Left renal cortex interstitium (tissue), 4 donors: ENCODE measurements around the gene SLC39A2. TPM values are rescaled to one million over a fixed set of nuclear protein-coding genes. Genes with fewer than 3 reads are reported as not detected.
"Not testable (repeated sequence)": the region's sequence is repeated elsewhere in the genome, so short reads cannot be mapped to it uniquely, and the experiment has no call there.

Source experiments
- DNase-seq, 4 donors: peaks; one replicate each; pipeline ENCODE4 v3.0.0-alpha.2; 2013; ENCODE audit warnings: low read depth in 4 of 4, low spot score in 2 of 4, missing footprints in 1 of 4
- polyA plus RNA-seq, 4 donors: library from polyadenylated mRNA; unstranded; fragments of 120-200 nt; gene quantifications; one replicate each; pipeline ENCODE4 v1.2.1, GENCODE V29; 2013; ENCODE audit not compliant: insufficient read length in 4 of 4

The SLC39A2 gene
- polyA plus RNA-seq, 4 donors = 1.2 to 2.0 (median 1.8) TPM

DNA sequence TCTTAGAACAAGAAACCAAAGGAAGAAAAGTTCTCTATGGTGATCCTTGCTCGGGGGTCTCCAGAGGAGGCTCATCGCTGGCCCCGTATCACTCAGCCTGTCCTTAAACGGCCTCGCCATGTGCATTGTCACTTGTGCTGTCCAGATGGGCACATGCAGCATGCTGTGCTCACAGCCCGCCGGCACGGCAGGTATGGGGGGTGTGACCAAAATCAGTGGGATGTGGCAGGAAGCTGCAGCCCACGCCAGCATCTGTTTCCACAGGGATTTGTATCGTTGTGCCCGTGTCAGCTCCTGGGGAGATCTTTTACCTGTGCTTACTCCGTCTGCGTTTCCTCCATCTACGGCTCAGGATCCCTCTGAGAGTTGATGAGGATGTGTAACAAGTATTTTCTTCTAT is 2.6 kb upstream of the SLC39A2 start:
- DNase-seq = no peak

DNA sequence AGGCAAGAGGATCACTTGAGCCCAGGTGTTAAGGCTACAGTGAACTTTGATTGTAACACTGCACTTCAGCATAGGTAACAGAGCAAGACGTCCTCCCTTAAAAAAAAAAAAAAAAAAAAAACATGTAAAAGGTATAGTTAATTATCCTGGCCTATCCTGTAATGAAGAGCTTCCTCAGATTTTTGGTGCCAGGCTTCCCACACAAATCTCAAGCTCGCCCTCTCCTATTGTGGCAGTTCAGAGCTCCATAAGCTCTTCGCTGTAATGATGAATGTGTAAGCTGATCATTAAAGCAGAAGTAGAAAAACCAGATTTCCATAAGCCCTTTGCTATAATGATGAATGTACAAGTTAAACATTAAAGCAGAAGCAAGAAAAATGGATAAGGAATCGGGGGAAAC is 2.0 kb upstream of the SLC39A2 start:
- DNase-seq = no peak

DNA sequence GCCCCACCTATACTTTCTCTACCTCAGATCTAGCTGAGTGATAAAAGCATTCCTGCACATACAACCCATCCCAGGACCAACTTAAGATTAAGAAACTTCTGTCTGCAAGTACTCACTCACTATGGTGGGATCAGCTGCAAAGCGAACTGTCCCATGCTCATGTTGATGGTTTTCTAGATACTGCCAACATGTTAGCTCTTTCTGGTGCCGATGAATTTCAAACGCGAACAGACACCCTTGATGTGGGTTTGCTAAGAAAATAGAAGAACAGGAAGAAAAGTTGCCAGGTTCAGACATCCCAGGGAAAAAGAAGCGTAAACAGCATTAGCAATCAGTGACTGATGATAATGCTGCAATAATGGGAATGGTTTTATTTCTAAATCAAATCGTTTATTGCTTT is 1.5 kb upstream of the SLC39A2 start:
- no peak for DNase-seq

DNA sequence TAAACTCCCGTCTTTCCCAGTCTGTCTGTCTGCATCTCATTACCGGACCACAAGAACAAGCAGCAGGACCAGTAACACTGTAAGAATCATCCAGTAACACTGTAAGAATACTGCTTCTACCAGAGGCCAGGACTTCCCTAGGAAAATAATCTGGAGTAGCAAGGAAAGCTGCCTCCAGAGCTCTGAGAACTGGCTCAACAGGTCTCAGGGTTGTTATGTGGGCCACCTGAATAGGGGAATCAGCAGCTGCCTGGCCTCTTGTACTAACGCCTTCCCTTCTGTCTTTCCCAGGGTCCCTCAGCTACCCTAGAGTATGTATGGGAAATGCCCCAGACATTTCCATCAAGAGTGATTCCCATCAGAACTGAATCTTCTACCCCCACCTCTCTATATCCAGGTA is 954 bp upstream of the SLC39A2 start:
- DNase-seq = no peak

DNA sequence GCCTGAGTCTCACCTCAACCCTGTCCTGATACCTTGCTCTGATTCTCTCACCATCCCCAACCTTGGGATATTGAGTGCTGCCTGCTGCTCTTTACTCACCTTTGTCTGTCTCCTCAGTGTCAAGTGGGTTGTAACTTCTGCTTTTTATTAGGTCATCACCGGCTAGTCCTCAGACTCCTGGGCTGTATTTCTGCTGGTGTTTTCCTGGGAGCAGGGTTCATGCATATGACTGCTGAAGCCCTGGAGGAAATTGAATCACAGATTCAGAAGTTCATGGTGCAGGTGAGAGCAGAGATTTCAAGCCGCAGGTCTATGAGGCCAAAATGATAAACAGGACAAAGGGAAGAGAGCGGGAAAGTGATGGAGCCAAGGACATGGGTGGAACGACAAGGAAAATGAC is 498 bp downstream of the SLC39A2 start:
- DNase-seq = no peak

DNA sequence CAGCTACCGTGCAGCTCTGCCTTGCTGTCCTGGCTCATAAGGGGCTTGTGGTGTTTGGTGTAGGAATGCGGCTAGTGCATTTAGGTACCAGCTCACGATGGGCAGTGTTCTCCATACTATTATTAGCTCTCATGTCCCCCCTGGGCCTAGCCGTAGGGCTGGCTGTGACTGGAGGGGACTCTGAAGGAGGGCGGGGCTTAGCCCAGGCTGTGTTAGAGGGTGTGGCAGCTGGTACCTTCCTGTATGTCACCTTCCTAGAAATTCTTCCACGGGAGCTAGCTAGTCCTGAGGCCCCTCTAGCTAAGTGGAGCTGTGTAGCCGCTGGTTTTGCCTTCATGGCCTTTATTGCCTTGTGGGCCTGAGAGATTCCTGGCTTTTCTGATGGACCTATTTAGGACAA is 2.1 kb downstream of the SLC39A2 start:
- no peak for DNase-seq

DNA sequence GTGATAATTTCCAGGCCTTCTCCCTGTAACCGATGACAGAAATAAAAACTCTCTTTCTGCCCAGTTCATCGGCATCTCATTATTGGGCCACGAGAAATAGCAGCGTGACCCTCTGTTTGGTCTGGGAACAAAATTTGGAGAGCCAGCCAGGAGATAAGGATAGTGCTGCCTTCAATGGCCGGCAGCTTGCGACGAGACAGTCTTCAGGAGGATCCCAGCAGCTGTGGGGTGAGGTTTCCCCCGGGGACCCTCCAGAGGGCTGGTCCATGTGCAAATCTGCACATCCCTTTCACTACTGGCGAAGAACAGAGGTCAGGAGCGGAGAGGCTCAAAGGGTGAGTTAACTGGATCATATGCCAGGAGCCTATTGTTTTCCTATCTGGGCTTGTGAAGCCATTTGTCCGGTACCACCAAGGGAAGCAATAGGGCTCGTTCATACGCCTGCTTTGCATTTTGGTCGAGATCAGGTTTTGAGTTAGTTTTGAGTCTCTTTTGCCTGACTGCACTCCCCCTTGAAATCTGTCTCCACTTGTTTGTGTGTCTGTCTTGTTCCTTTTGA is 4.8 kb downstream of the SLC39A2 start:
- no peak for DNase-seq

DNA sequence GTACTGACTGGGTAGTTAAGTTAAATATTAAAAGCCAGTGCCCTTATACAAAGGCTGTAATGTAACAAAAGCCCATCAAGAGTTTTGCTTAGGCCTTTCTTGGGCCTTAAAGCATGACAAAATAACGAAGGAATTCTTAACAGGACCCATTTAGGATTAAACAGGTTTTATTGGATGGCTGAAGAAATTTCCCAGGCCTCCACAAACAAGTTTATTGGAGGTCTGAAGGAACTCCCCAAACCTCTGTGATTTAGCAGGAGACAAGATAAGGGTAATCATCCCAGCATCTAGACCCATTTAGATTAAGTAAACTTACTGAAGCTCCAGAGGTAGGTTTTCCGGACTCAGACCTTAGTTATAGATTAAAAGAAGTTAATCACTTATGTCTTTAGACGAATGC is 10.6 kb downstream of the SLC39A2 start:
- not testable (repeated sequence) for DNase-seq

DNA sequence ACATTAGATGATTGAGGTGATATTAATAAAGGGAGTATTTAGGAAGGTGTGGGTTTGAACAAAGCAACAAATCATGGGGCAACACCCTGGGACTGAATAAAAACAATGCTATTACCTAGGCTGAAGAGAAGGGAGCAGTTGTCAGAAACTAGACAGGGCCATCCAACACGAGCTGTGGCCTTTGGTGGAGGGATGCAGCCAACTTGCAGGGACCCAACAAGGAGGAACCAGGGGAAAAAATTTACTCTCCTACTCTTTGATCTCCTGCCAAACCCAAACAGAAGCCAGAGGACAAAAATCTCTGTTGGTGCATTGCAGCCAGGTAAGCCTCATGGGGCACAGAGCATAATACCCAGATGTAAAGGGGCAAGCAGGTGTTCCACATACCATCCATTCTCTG is 12.0 kb downstream of the SLC39A2 start:
- no peak for DNase-seq

DNA sequence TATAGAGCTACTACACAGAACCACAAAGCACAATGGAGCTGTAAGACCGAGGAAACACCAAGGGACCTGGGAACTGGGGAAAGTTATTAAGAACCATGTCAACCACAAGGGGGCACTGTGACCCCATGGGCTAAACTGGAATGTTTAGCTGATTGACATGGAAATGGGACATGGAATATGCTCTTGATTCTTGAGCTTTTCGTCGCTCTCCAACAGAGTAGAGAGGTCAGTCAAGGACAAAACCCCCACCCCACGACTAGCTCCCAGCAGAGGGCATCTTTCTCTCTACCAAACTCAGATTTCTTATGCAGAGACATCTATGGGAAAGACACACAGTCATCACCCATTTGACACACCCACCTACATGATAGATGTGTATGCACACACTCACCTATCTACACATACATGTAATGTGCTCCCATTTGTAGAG is 15.7 kb downstream of the SLC39A2 start:
- DNase-seq = peak in 2 of 4 donors; percentile 78 to 87

DNA sequence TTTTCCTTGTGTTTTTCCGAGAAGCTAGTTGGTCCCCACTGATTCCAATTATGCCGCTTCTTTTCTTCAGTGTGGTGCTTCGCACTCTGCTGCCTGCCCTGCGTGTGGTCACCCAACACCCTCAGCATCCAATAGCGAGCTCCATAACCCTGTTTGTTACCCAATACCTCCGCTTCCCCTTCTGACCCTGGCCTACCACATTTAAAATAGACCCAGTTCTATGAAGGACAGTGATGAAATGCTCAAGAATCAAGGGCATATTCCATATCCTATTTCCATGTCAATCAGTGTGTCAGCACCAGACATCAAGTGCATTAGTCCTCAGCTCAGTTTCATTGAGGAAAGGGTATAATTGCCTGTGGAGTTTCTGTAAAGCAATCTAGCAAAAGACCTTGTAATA is 16.2 kb downstream of the SLC39A2 start:
- DNase-seq = no peak

DNA sequence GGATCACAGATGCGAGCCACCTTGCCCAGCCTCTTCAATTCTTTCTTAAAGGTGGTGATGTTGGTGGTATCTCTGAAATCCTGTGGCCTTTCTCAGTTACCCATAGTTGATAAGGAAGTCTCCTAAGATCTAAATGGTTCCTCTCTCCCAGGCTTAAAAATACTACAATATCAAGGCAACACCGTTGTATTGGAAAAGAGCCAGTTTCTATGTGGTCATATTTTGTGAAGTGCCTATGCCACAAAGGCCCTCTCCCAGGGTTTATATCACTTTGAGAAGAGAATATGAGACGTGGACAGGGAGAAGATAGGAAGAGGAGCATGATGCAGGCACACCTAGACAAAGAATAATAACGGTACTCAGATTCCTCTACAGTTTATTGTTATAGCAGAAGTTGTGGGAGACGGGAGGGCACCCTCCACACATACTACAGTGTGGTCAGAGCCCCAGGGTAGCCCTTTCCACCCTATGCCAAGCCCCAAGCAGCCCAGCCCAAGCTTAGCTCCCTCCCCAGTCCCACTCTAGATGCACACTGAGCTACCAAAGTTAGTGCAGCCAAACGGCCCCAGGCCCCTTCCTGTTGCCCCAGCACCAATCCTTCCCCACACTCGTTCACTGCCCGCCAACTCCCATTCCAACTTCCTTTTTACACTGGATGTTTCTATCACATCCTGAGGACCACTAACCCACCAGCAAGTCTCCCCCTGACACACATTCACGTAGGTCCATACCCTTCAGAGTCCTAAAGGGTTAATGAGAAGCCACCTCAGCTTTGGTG is 17.5 kb downstream of the SLC39A2 start:
- no peak for DNase-seq

DNA sequence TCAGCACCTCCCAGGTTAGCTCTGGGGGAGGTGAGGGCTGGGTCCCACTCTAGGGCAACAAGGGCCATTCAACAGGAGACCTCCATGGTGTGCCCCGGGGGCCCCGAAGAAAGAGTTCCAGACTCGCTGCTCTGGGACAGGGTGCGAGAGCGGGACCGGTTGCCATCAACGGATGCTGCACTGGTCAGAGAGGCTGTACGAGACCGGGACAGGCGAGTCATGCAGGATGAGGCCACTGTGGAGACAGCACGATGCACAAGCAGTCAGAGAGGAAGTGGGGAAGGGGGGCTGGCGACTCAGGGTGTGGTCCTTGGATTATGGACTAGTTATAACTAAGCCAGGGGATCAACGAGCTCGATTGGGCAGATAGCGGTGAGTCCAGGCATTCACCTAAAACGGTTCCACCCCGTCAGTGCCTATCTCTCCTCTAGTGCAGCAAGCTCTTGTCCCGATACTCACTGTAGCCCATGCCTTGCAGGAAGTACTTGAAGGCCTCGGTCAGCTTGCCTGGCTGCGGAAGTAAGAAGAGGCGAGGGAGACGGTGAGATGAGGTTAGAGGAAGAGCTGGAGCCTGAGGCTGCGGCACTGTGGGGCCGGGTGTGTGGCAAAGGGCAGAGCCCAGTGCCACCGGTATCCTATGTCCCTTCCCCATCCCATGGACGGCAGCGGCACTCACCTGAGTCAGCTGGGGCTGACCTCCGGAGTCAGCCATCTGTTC is 18.6 kb downstream of the SLC39A2 start:
- DNase-seq = no peak

DNA sequence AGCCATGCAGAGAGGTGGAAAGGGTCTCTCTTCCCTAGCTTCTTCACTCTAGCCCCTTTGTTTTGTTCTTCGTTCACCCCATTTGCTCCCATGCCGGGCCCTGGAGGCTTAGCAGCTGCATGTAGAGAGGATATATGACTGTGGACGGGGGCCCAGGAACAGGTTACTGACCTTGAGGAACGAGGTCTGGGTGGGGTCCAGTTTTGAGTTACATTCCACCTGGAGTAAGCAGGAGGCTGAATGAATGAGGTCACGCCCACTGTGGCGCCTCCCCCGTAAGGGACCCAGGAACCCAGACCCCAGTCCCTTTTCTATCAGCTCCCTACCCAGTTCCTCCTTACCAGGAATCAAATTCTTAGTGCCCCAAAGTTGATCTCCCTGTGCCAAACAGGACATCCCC is 19.2 kb downstream of the SLC39A2 start:
- DNase-seq = no peak

DNA sequence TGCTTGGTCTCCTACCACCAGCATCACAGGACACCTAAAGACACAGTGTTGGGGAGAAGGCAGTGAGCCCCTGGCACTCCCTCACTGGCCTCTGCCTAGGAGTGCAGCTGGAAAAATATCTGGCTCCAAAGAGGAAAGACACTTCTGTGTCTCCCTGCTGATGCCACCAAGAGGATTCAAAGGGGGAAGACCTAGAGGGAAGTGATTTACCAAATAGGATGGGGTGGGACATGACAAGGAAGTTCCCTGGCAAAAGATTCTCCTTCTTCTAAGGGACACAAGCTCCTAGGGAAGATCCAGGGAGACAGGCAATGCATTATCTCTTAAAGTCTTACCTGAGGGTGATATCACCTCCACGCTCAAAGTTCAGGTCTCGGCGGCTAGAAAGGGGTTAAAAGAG is 19.7 kb downstream of the SLC39A2 start:
- no peak for DNase-seq

DNA sequence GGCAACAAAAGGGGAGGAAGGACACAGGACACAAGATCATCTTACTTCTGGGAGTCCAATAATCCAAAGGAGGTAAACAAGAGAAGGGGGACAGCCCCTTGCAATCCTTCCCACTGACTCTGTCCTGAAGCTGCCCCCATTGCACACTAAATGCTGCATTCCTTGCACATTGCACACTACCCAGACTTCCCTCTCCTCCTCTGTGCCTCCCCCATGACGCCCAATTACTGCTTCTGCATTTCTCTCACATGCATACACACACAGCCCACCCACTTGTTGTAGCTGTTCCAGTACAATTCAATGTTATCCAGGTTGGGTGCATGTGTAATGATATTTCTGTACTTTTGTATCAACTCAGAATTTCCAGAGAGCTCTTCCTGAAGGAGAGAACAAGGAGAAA is 20.3 kb downstream of the SLC39A2 start:
- no peak for DNase-seq

DNA sequence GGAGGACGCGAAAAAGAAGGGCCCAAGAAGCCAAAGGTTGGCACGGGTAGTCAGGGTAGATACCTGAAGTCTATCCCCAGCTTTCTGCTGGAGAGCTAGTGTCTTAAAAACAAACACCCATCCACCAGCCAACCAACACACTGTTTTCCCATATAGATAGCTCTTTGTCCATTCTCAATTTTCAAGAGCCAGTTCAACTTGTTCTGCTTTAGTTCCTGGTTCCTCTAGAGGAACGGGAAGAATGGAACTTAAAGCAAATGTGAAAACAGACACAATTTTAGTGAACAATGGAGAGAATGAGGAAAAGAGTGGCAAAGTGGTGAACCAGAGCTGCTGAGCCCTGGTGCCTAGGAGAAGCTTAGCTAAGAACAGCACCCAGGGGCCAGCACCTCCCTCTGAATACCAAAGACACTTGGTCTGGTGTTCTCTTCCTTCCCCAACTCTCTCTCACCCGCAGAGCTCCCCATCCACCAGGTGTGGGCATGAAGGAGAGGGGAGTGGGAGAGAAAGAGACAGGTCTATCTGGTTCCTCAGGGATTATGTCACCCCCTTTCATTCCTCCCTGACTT is 22.0 kb downstream of the SLC39A2 start:
- DNase-seq = no peak

DNA sequence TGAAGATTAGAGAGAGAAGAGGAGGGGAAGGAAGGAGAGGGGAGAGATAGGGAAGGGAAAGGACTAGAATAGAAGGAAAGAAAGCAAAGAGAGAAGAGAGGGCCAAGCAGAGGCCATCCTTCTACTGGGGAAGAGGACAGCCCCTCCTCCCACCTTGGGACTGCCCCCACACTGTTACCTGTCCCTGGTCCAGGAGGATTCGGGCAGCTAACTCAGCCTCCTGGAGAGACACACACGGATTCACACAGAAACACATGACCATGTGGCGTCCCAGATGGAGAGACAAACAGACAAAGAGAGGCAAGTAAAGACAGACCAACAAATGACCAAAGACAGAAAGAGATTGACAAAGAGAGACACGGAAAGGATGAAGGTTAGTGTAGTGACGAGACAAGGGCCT is 23.6 kb downstream of the SLC39A2 start:
- DNase-seq = no peak

DNA sequence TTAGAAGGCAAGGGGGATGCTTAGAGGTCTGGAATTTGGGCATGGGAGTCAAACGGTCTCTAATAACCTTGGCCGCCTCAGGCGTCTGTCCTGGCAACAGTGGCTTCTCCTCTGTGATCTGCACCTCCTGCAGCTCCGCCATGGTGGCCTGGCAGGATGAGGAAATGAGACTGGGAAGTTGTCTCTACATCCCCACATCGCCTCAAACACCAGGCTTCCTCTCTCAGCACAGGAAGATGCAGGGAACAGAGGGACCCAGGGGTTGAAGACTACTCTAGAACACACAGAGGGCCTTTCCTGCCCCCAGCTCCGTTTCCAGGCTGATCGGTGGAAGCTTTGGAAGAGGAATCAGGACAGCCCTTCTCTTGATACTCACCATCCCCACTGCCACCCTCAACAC is 24.1 kb downstream of the SLC39A2 start:
- no peak for DNase-seq

DNA sequence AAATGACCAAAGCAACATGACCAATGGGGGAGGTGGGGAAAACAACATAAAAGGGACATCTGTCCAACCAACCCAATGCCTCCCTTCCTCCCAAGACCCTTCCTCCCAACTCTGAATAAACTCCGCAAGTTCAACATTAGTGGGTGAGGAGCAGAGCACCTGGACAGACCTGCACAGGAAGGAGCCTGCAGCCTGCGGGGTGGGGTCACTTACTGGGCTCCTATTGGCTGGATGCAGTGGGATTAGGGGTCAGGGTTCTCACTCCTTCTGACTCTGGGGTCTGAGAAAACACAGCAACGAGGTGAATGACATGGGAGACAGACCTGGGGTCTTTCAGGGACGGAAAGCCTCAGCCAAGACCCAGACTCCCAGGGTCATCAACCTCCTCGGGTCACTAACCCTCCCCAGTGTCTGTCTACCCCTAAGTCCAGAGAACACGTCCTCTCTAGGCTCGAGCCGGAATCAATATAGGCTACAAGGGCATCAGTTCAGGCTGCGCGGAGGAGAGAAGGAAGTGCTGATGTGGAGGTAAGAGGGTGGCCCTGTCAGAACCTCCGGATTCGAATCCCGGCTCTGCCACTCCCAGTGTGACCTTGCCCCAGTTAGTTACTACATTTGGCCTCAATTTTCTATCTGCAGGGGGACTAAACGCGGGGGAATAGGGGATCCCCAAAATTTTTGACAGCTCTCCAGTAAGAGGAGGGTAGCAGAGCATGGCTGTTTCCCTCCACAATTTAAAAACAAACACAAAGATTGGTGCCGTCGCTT is 24.9 kb downstream of the SLC39A2 start:
- no peak for DNase-seq
